Type B pancreatic cell (in vitro differentiated cells): ENCODE results near the gene PCGF1. TPM values are rescaled to one million over a fixed set of nuclear protein-coding genes. Genes with fewer than 3 reads are reported as not detected.

Source experiments
- DNase-seq: peaks from one replicate; pipeline ENCODE4 v3.0.0; 2021; ENCODE audit warnings: mixed read lengths; ENCODE audit not compliant: unreplicated experiment; ENCODE audit errors: extremely low spot score
- H3K27ac Mint-ChIP-seq: 2 replicates; pipeline ENCODE4 v1.8.0; 2021; ENCODE audit warnings: mild to moderate bottlenecking, mixed read lengths
- H3K27me3 Mint-ChIP-seq: 2 replicates; pipeline ENCODE4 v1.8.0; 2021; ENCODE audit warnings: mixed read lengths
- H3K36me3 Mint-ChIP-seq: 2 replicates; pipeline ENCODE4 v1.8.0; 2021; ENCODE audit warnings: mixed read lengths
- H3K4me1 Mint-ChIP-seq: one replicate; pipeline ENCODE4 v1.8.0; 2021; ENCODE audit warnings: mixed read lengths; ENCODE audit not compliant: unreplicated experiment
- H3K4me3 Mint-ChIP-seq: 2 replicates; pipeline ENCODE4 v1.8.0; 2021; ENCODE audit warnings: mild to moderate bottlenecking, mixed read lengths
- H3K9me3 Mint-ChIP-seq: 2 replicates; pipeline ENCODE4 v1.8.0; 2021; ENCODE audit warnings: mixed read lengths
- CTCF ChIP-seq: fragments of 200-600 bp; sonication (generic); conservative IDR thresholded peaks from 2 replicates; pipeline ENCODE4 v1.5.0; 2021; ENCODE audit warnings: antibody characterized with exemption, mild to moderate bottlenecking
- total RNA-seq: library from RNA; stranded (reverse); gene quantifications from 2 replicates; pipeline ENCODE4 v1.2.1, GENCODE V29; 2021; ENCODE audit warnings: low replicate concordance

The PCGF1 gene
- total RNA-seq, 1 donor from 2014 or later: 30.1 TPM

- H3K27me3 Mint-ChIP-seq: peaks cover 2% of the 10 kb centered on the region
- no peak for DNase-seq
- H3K4me3 Mint-ChIP-seq: no peak overlapping the region
- peaks cover 2% of the 10 kb centered on the region for H3K4me1 Mint-ChIP-seq
- no peak overlapping the region for H3K27ac Mint-ChIP-seq
- H3K9me3 Mint-ChIP-seq: no peaks in the 10 kb centered on the region
- no peaks in the 10 kb centered on the region for H3K36me3 Mint-ChIP-seq
- TF ChIP-seq CTCF: no peak
Measured at GRCh38 chr2:74542978-74543377, 35.5 kb upstream of the PCGF1 start.

DNA sequence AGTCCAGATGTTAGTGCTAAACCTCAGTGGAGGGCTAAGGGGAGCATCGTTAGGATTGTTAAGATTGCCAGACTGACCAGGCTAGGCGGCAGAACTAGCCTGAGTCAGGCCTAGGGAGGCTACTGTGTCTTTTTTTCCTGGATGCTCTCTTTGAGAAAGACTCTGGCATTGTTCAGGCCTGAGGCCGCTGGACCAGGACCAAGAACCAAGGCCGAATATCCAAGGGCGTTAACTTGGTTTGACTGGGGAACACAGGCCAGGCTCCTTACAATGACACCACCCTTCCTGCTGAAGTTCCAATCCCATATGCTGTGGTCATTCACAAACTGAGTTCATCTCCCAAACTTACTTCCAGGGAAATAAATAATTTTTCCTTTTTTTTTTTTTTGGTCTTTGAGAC lies 32.8 kb upstream of the PCGF1 start:
- H3K4me3 Mint-ChIP-seq: no peak overlapping the region
- H3K4me1 Mint-ChIP-seq: no peaks in the 10 kb centered on the region
- DNase-seq: no peak
- no peaks in the 10 kb centered on the region for H3K36me3 Mint-ChIP-seq
- no peaks in the 10 kb centered on the region for H3K9me3 Mint-ChIP-seq
- no peaks in the 10 kb centered on the region for H3K27me3 Mint-ChIP-seq
- no peak overlapping the region for H3K27ac Mint-ChIP-seq
- TF ChIP-seq CTCF: no peak

DNA sequence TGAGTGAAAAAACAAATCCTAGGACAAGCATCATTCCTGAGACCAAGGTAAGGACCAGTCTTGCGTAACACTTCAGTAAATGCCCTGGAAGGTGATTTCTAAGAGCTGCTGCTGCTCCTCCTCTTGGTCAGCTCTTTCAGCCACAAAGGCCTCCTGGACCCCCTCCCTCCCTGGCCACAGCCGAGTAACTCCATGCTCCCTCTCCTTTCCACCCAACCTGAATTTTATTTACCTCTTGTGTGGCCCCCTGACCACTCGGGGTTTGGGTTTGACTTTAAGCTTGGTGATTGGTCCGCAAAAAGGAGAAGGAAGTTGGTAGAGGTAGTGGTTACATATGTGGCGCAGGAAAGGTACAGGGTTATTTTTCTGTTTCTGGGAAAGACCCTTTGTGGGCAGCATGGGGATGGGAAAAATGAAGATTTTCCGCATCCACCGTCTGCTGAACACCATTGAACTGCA lies 31.4 kb upstream of the PCGF1 start:
- Mint-ChIP-seq H3K4me3 (no peak overlapping the region), H3K4me1 (no peaks in the 10 kb centered on the region), H3K9me3 (no peaks in the 10 kb centered on the region), H3K27ac (no peak overlapping the region), H3K27me3 (no peaks in the 10 kb centered on the region), H3K36me3 (no peaks in the 10 kb centered on the region)
- no peak for DNase-seq
- no peak for TF ChIP-seq CTCF

GRCh38 chr2:74537140-74537539 lies 29.6 kb upstream of the PCGF1 start:
- no peak overlapping the region for H3K27ac Mint-ChIP-seq
- peaks cover 2% of the 10 kb centered on the region for H3K4me1 Mint-ChIP-seq

GRCh38 chr2:74536166-74536950 lies 28.9 kb upstream of the PCGF1 start:
- Mint-ChIP-seq H3K4me1 (peaks cover 7% of the 10 kb centered on the region), H3K27ac (no peak overlapping the region), H3K4me3 (no peak overlapping the region), H3K9me3 (no peaks in the 10 kb centered on the region), H3K27me3 (no peaks in the 10 kb centered on the region), H3K36me3 (peaks cover 4% of the 10 kb centered on the region)
- TF ChIP-seq CTCF: no peak
- no peak for DNase-seq

More at GRCh38 chr2:74537140-74537539, 29.6 kb upstream of the PCGF1 start:
- Mint-ChIP-seq H3K36me3 (peaks cover 3% of the 10 kb centered on the region), H3K9me3 (no peaks in the 10 kb centered on the region), H3K4me3 (no peak overlapping the region), H3K27me3 (no peaks in the 10 kb centered on the region)
- no peak for TF ChIP-seq CTCF
- no peak for DNase-seq
